Activated naive CD8-positive, alpha-beta T cell treated with anti-CD3 and anti-CD28 coated beads, Interleukin-2, amount 10 ng/mL, durations not matched to agents 7 days and 5 days (primary cell): Measurements from ENCODE around the gene GOLPH3L. TPM values are rescaled to one million over a fixed set of nuclear protein-coding genes. Genes with fewer than 3 reads are reported as not detected.
"Not testable (repeated sequence)": the region's sequence is repeated elsewhere in the genome, so short reads cannot be mapped to it uniquely, and the experiment has no call there.

Experiments used
- ATAC-seq: fragments of 150-1000 bp; cut with Tn5 transposase; one replicate; pipeline ENCODE4 v1.10.0; 2021; ENCODE audit warnings: low read depth, moderate library complexity
- POLR2A ChIA-PET: fragments of 350-600 bp; sonication (Branson Sonifier 250); formaldehyde crosslinking; loops from one replicate; lab custom pipeline; 2021; ENCODE audit warnings: antibody characterized with exemption; lab: Charles Lee
- DNase-seq: peaks from one replicate; pipeline ENCODE4 v3.0.0; 2021
- H3K27ac Mint-ChIP-seq: one replicate; pipeline ENCODE4 v1.8.0; 2022; ENCODE audit warnings: mild to moderate bottlenecking, mixed read lengths
- H3K27me3 Mint-ChIP-seq: one replicate; pipeline ENCODE4 v1.8.0; 2022; ENCODE audit warnings: mild to moderate bottlenecking, moderate library complexity, mixed read lengths
- H3K36me3 Mint-ChIP-seq: one replicate; pipeline ENCODE4 v1.8.0; 2021; ENCODE audit warnings: mild to moderate bottlenecking, mixed read lengths
- H3K4me1 Mint-ChIP-seq: one replicate; pipeline ENCODE4 v1.8.0; 2021; ENCODE audit warnings: mixed read lengths
- H3K4me3 Mint-ChIP-seq: one replicate; pipeline ENCODE4 v1.8.0; 2022; ENCODE audit warnings: mild to moderate bottlenecking, moderate library complexity, mixed read lengths
- H3K9me3 Mint-ChIP-seq: one replicate; pipeline ENCODE4 v1.8.0; 2021; ENCODE audit warnings: mixed read lengths
- total RNA-seq, 2 experiments: library from RNA; stranded (reverse); gene quantifications; one replicate each; pipeline ENCODE4 v1.2.3, GENCODE V29; 2021

Gene GOLPH3L
- total RNA-seq, 2 experiments from 2014 or later: 22.2 to 22.6 TPM

DNA sequence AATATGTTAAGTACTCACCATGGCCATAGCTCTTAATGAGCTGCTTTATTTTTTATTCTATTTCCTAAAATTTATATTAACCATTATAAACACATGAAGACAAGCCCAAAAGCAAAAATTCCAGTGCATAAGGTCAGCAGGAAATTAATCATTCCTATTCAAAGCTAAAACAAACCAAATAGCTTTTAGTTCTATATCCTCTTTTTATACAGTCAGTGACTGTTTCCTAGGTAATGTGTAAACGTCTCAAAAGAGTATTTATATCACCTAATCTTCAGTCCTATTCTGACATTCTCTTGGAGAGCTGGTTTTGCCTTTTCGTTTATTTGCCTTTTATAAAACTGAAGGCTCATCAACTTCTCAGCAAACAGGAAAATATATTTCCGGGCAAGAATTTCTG, 4.2 kb downstream of the GOLPH3L start:
- Mint-ChIP-seq H3K9me3 (no peaks in the 10 kb centered on the region), H3K4me1 (peaks cover 18% of the 10 kb centered on the region), H3K27me3 (no peaks in the 10 kb centered on the region), H3K4me3 (no peak overlapping the region), H3K27ac (no peak overlapping the region), H3K36me3 (peaks cover 15% of the 10 kb centered on the region)
- DNase-seq: no peak
- ATAC-seq: no peak
- POLR2A ChIA-PET: no interaction called here

GRCh38 chr1:150688763-150689162, 8.2 kb downstream of the GOLPH3L start:
- no peaks in the 10 kb centered on the region for H3K27me3 Mint-ChIP-seq
- no peaks in the 10 kb centered on the region for H3K9me3 Mint-ChIP-seq
- H3K4me3 Mint-ChIP-seq: no peak overlapping the region
- peaks cover 12% of the 10 kb centered on the region for H3K4me1 Mint-ChIP-seq
- DNase-seq (no peak), ATAC-seq (no peak)
- no peak overlapping the region for H3K27ac Mint-ChIP-seq
- POLR2A ChIA-PET: no interaction called here
- peaks cover 17% of the 10 kb centered on the region for H3K36me3 Mint-ChIP-seq

DNA sequence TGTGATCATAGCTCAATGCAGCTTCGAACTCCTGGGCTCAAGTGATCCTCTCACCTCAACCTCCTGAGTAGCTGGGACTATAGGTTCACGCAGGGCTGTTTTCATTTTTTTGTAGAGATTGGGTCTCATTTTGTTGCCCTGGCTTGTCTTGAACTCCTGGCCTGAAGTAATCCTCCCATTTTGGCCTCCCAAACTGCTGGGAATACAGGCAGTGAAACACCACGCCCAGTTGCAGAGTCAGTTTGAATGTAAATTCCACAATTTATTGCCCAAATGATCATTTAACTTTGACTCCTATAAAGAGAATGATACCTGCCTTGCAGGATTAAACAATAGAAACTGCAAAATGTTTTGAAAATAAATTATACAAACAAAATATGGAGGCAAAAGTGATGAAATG, 10.7 kb downstream of the GOLPH3L start:
- H3K9me3 Mint-ChIP-seq: no peaks in the 10 kb centered on the region
- no peaks in the 10 kb centered on the region for H3K27me3 Mint-ChIP-seq
- POLR2A ChIA-PET: interaction anchor here (0.6 to 0.9 kb wide), 2 partner anchors 11 to 115 kb away, joined by 3 read pairs; partner anchors contain the start of gene GOLPH3L
- no peak for DNase-seq
- no peak for ATAC-seq
- peaks cover 14% of the 10 kb centered on the region for H3K36me3 Mint-ChIP-seq
- no peak overlapping the region for H3K4me3 Mint-ChIP-seq
- H3K27ac Mint-ChIP-seq: no peak overlapping the region
- peaks cover 13% of the 10 kb centered on the region for H3K4me1 Mint-ChIP-seq

DNA sequence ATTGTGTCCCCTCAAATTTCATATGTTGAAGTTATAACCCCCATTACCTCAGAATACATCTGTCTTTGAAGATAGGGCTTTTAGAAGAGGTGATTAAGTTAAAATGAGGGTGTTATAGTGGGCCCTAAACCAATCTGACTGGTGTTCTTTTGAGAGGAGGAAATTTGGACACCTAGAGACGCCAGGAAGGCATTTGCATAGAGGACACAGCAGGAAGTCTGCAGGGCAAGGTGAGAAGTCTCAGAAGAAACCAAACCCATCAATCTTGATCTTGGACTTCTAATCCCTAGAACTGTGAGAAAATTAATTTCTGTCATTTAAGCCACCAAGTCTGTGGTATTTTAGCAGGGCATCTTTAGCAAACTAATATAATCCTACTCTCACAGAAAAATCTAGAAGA, 13.0 kb downstream of the GOLPH3L start:
- Mint-ChIP-seq H3K4me1 (peaks cover 11% of the 10 kb centered on the region), H3K4me3 (peak overlapping the region; percentile 11), H3K9me3 (no peaks in the 10 kb centered on the region), H3K27ac (no peak overlapping the region), H3K36me3 (peaks cover 13% of the 10 kb centered on the region), H3K27me3 (no peaks in the 10 kb centered on the region)
- DNase-seq (no peak), ATAC-seq (peak; percentile 58)
- POLR2A ChIA-PET: interaction anchor here (0.8 to 1.2 kb wide), 3 partner anchors 46 to 196 kb away, joined by 3 to 4 read pairs (median 3); partner anchors contain the start of genes ENSA and TARS2

DNA sequence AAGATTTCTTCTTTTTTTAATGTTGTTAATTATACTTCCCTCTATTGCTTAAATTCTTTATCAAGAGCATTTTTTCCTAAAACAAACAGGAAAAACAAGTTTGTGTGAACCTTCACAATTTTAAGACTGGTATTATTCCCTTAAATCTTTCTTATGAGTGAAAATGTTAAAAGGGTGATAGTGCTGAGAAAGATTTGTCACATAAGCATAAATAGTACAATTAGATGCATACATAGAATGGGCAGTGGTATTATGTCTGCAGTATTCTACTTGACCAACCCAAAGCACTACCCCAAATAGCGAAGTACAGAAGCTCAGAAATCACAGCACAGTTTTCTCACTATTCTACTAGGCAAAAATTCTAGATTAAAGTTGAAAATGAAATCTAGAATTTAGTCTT, 18.0 kb downstream of the GOLPH3L start:
- H3K36me3 Mint-ChIP-seq: peaks cover 12% of the 10 kb centered on the region
- no peak for DNase-seq
- H3K9me3 Mint-ChIP-seq: no peaks in the 10 kb centered on the region
- no peak for ATAC-seq
- H3K4me1 Mint-ChIP-seq: peaks cover 7% of the 10 kb centered on the region
- no peak overlapping the region for H3K4me3 Mint-ChIP-seq
- H3K27me3 Mint-ChIP-seq: no peaks in the 10 kb centered on the region
- POLR2A ChIA-PET: no interaction called here
- H3K27ac Mint-ChIP-seq: no peak overlapping the region

DNA sequence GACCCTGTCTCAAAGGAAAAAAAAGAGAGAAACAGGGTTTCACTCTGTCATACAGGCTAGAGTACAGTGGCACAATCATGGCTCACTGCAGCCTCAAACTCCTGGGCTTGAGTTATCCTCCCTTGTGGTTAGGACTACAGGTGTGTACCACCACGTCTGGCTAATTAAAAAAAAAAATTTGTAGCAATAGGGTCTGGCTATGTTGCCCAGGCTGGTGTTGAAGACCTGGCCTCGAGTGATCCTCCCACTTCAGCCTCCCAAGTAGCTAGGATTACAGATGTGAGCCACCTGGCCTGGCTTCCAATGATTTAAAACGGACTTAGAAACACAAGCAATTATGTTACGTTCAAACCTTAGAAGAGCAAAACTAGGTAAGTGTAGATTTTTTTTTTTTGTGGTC, 22.1 kb downstream of the GOLPH3L start:
- POLR2A ChIA-PET: interaction anchor here (0.6 kb wide), 1 partner anchor 185 kb away, joined by 6 read pairs; no protein-coding TSS in a partner anchor
- no peak for DNase-seq
- Mint-ChIP-seq H3K4me3 (no peak overlapping the region), H3K27ac (no peak overlapping the region), H3K36me3 (peaks cover 6% of the 10 kb centered on the region), H3K27me3 (no peaks in the 10 kb centered on the region), H3K9me3 (no peaks in the 10 kb centered on the region), H3K4me1 (peaks cover 2% of the 10 kb centered on the region)
- no peak for ATAC-seq

DNA sequence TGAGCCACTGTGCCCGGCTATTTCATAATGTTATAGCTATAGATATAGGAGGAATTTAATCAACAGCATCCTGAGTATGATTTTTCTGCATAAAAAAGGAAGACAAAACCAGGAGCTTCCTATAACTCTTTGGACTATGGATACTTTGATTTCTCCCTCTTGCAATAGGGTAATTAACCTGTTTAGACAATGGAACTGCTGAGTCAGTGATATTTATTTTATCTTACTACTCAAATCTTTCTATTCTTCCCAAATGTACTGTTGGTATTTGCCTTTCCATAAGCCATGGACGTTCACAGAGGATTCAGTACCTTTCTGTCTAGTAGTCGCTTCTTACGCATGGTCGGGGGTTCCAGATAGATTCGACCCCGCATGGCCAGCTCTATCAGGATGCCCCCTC, 33.6 kb downstream of the GOLPH3L start:
- H3K27ac Mint-ChIP-seq: no peak overlapping the region
- H3K4me3 Mint-ChIP-seq: no peak overlapping the region
- no peaks in the 10 kb centered on the region for H3K9me3 Mint-ChIP-seq
- DNase-seq: no peak
- no peaks in the 10 kb centered on the region for H3K27me3 Mint-ChIP-seq
- peaks cover 6% of the 10 kb centered on the region for H3K4me1 Mint-ChIP-seq
- POLR2A ChIA-PET: no interaction called here
- peaks cover 25% of the 10 kb centered on the region for H3K36me3 Mint-ChIP-seq
- ATAC-seq: no peak

GRCh38 chr1:150662811-150663210, 34.1 kb downstream of the GOLPH3L start:
- Mint-ChIP-seq H3K27me3 (no peaks in the 10 kb centered on the region), H3K4me3 (no peak overlapping the region), H3K9me3 (no peaks in the 10 kb centered on the region), H3K36me3 (peaks cover 24% of the 10 kb centered on the region), H3K27ac (no peak overlapping the region), H3K4me1 (peaks cover 6% of the 10 kb centered on the region)
- ATAC-seq (no peak), DNase-seq (no peak)
- POLR2A ChIA-PET: no interaction called here

- POLR2A ChIA-PET: no interaction called here
Observed at GRCh38 chr1:150661156-150661555, 35.8 kb downstream of the GOLPH3L start.

DNA sequence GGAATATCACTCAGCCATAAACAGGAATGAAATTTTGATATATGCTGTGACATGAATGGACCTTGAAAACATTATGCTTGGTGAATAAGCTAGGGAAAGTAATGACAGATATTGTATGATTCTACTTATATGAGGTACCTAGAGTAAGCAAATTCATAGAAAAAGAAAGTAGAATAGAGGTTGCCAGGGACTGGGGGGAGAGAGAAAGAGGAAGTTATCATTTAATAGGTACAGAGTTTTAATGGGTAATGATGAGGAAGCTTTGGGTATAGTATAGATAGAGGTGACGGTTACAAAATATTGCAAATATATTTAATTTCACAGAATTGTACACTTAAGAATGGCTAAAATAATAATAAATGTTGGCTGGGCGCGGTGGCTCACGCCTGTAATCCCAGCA, 36.4 kb downstream of the GOLPH3L start:
- ATAC-seq (no peak), DNase-seq (no peak)
- Mint-ChIP-seq H3K9me3 (no peaks in the 10 kb centered on the region), H3K36me3 (peaks cover 15% of the 10 kb centered on the region), H3K27ac (no peak overlapping the region), H3K27me3 (no peaks in the 10 kb centered on the region), H3K4me3 (no peak overlapping the region), H3K4me1 (peaks cover 1% of the 10 kb centered on the region)
- POLR2A ChIA-PET: no interaction called here

More at GRCh38 chr1:150661156-150661555, 35.8 kb downstream of the GOLPH3L start:
- Mint-ChIP-seq H3K27ac (no peak overlapping the region), H3K9me3 (no peaks in the 10 kb centered on the region), H3K4me1 (peaks cover 6% of the 10 kb centered on the region), H3K4me3 (no peak overlapping the region), H3K36me3 (peaks cover 19% of the 10 kb centered on the region), H3K27me3 (no peaks in the 10 kb centered on the region)
- ATAC-seq (no peak), DNase-seq (no peak)

- H3K36me3 Mint-ChIP-seq: peaks cover 15% of the 10 kb centered on the region
- ATAC-seq, POLR2A ChIA-PET, H3K4me3 Mint-ChIP-seq, H3K27ac Mint-ChIP-seq, H3K4me1 Mint-ChIP-seq, DNase-seq, H3K9me3 Mint-ChIP-seq, H3K27me3 Mint-ChIP-seq: not testable (repeated sequence)
Observed at GRCh38 chr1:150657064-150657463, 39.9 kb downstream of the GOLPH3L start.

DNA sequence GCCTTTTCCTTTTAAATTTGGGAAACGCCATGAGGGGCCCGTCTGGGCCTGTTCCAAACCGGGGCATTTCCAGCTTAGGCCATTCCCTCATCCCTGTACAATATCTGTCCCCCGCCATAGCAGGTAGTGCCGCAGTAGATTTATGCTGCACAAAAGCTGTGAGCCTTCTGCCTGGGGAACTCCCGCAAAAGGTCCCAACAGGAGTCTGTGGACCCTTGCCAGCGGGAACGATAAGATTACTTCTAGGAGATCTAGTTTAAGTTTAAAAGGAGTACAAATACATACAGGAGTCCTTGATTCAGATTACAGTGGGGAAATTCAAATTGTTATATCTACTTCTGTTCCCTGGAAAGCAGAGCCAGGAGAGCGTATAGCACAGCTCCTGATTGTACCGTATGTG, 42.3 kb downstream of the GOLPH3L start:
- H3K27ac Mint-ChIP-seq, DNase-seq, POLR2A ChIA-PET, ATAC-seq, H3K4me1 Mint-ChIP-seq, H3K27me3 Mint-ChIP-seq, H3K4me3 Mint-ChIP-seq, H3K9me3 Mint-ChIP-seq: not testable (repeated sequence)
- peaks cover 12% of the 10 kb centered on the region for H3K36me3 Mint-ChIP-seq

GRCh38 chr1:150650193-150650592, 46.8 kb downstream of the GOLPH3L start:
- no peak overlapping the region for H3K27ac Mint-ChIP-seq
- H3K4me3 Mint-ChIP-seq: no peak overlapping the region
- no peaks in the 10 kb centered on the region for H3K27me3 Mint-ChIP-seq
- POLR2A ChIA-PET: no interaction called here
- H3K9me3 Mint-ChIP-seq: no peaks in the 10 kb centered on the region
- DNase-seq (no peak), ATAC-seq (no peak)
- H3K36me3 Mint-ChIP-seq: peaks cover 9% of the 10 kb centered on the region
- H3K4me1 Mint-ChIP-seq: peaks cover 2% of the 10 kb centered on the region

DNA sequence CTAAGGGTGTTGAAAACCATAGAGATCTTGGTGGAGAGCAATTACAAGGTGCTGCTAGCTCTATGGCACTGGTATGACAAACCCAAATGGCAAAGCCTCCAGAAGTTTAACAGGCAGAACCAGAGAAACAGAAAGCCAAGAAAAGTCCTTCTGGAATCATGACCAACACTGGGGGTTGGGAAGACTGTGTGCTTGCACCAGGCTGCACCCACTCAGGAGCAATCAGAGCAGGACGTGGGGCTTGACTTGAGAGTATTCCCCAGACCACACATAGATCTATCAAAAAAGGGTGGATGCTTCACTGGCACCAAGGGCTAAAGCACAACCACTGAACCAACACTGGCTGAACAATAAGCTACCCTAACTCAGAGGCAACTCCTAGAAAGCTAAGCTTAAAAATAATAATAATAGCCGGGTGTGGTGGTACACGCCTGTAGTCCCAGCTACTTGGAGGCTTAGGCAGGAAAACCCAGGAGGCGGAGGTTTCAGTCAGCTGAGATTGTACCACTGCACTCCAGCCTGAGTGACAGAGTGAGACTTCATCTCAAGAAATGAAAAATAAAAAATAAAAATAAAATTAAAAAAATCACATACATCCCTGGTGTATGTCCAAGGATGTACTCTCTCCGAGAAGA, 47.4 kb downstream of the GOLPH3L start:
- Mint-ChIP-seq H3K4me3 (no peak overlapping the region), H3K27me3 (no peaks in the 10 kb centered on the region), H3K27ac (no peak overlapping the region), H3K4me1 (peaks cover 2% of the 10 kb centered on the region), H3K9me3 (no peaks in the 10 kb centered on the region), H3K36me3 (peaks cover 9% of the 10 kb centered on the region)
- POLR2A ChIA-PET: no interaction called here
- no peak for ATAC-seq
- no peak for DNase-seq
